Activated CD4-positive, alpha-beta T cell treated with anti-CD3 and anti-CD28 coated beads for 36 hours (primary cell): Measurements from ENCODE around the gene GJA10. TPM values are rescaled to one million over a fixed set of nuclear protein-coding genes. Genes with fewer than 3 reads are reported as not detected.

Experiments used
- total RNA-seq, 2 experiments: library from RNA; stranded (reverse); gene quantifications; one replicate each; pipeline ENCODE4 v1.2.3, GENCODE V29; 2021

GJA10 gene
- total RNA-seq, 2 experiments from 2014 or later, result not detected

Other genes with a start within 250 kb of the GJA10 start
- 10 to 100 TPM; 48.6 to 59.5 TPM for gene MDN1, start 74.7 kb upstream of the GJA10 start, total RNA-seq
- 10 to 100 TPM; 34.0 to 36.5 TPM for gene CASP8AP2, start 64.6 kb upstream of the GJA10 start, total RNA-seq